HG02571 (cell line): ENCODE results near the gene GSK3A.
A peak's percentile ranks its signal among the peaks of the same experiment; 100 is the strongest.

Experiments
- ATAC-seq: cut with Tn5 transposase; IDR thresholded peaks from one replicate; pipeline ENCODE4 v1.9.1; 2021; ENCODE audit warnings: mild to moderate bottlenecking, moderate library complexity; ENCODE audit not compliant: unreplicated experiment

GSK3A gene

GRCh38 chr19:42242512-42243409, at the start of gene GSK3A:
Gene GSK3A (minus strand): TSS chr19:42242602. CDS start chr19:42242465, 137 bp downstream.
- ATAC-seq = peak; percentile 55

GRCh38 chr19:42291435-42291810, 49.0 kb upstream of the GSK3A start:
- no peak for ATAC-seq

- ATAC-seq = no peak
These were observed 48.4 kb upstream of the GSK3A start for GRCh38 chr19:42290523-42291434.

- no peak for ATAC-seq
These were observed 47.7 kb upstream of the GSK3A start for GRCh38 chr19:42290136-42290522.

- ATAC-seq = no peak
These were observed 47.2 kb upstream of the GSK3A start for GRCh38 chr19:42289556-42290041.

- ATAC-seq = no peak
These were observed 46.6 kb upstream of the GSK3A start for GRCh38 chr19:42288881-42289555.

- no peak for ATAC-seq
These were observed 46.0 kb upstream of the GSK3A start for GRCh38 chr19:42288387-42288786.

GRCh38 chr19:42287827-42288107, 45.4 kb upstream of the GSK3A start:
- ATAC-seq = no peak

GRCh38 chr19:42287017-42287826, 44.8 kb upstream of the GSK3A start:
- ATAC-seq = no peak

- no peak for ATAC-seq
These were observed 44.1 kb upstream of the GSK3A start for GRCh38 chr19:42286349-42287016.

- no peak for ATAC-seq
These were observed 43.6 kb upstream of the GSK3A start for GRCh38 chr19:42285988-42286348.

GRCh38 chr19:42285541-42285941, 43.1 kb upstream of the GSK3A start:
- no peak for ATAC-seq

- no peak for ATAC-seq
These were observed 42.4 kb upstream of the GSK3A start for GRCh38 chr19:42284591-42285341.

- ATAC-seq = peak; percentile 32
These were observed 41.7 kb upstream of the GSK3A start for GRCh38 chr19:42284066-42284501.

- ATAC-seq = peak; percentile 42
These were observed 41.0 kb upstream of the GSK3A start for GRCh38 chr19:42283188-42284065.

- ATAC-seq = no peak
These were observed 40.4 kb upstream of the GSK3A start for GRCh38 chr19:42282819-42283187.

- ATAC-seq = no peak
These were observed 39.7 kb upstream of the GSK3A start for GRCh38 chr19:42281827-42282762.
